ENCODE results near the gene GLB1L2.

GLB1L2 gene

GRCh38 chr11:134406264-134407185, 74.7 kb downstream of the GLB1L2 start:
- DNase-seq: no peak

DNA sequence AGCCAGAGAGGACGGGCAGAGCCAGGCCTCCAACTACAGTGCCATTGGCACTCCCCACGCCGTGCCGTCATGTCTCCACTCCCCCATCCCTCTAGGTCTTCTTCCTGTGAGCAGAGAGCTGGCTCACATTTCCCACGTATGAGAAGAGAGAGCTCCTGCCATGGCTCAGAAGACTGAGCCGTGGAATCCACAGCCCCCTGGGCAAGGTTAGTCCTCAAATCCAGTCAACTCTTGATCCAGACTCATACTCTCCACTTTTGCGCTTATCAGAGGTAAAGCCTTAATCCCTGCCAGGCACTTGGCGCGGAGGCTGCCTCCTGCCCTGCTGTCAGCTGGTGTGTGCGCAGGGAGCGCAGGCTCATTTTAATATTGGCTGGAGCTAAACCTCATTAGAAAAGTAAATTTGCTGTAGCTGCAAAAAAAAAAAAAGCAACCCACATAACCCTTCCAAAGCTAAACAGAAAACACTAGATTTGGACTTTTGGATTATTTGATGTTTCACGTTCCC, 75.6 kb downstream of the GLB1L2 start:
- no peak for DNase-seq

DNA sequence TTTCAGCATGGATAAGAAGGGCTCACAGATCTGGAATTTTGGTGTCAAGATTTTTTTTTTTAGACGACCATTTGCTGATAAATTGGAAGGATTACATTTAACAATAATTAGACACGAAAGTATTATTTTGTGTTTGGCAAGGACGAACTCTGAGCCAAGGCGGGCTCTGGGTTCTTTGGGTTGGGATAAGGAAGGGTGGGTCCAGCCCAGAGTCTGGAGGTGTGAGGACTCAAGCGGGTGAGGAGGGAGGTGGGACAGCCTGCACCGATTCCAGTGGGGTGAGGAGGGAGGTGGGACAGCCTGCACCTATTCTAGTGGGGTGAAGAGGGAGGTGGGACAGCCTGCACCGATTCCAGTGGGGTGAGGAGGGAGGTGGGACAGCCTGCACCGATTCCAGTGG, 76.1 kb downstream of the GLB1L2 start:
- DNase-seq: no peak

DNA sequence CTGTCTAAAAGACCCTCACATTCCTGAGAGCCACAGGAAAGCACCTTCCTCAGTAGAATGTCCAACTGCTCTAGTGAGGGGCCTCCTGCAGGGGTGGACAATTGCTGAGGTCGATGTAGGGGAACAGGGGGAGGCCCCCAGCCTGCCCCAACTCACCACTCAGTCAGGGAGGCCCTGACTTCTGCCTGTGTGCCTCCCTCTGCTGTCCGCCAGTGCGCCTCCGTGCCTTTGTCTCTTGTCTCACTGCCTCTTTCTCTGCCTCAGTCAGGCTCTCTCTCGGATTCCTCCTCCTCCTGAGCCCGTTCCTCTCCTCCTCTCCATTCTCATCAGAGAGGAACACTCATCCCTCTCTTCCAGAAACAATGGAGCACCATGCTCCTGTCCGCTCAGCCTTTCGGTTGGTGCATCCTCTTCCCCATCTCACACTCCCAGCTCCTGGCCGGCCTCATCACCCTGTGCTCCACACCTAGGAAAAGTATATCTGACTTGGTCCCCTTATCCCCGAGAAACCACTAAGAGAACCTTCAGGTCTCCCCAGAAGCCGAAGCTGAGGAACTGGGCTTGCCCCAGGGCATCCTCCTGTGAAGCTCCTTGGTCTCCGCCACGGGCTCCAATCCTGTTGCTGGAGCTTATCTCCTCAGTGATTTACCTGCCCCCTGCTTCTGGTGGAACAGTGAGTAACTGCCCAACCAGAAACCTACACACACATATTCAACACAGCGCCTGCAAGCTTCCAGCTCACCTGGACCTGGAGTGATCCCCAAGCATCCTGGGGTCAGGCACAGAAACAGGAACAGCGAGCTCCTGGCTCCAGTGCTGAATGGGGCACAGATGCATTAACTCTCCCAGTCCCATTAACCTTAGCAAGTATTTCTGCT, 78.0 kb downstream of the GLB1L2 start:
- no peak for DNase-seq

- no peak for DNase-seq
These were observed 79.0 kb downstream of the GLB1L2 start for GRCh38 chr11:134410766-134411165.

- DNase-seq: peak; percentile 58
These were observed 80.6 kb downstream of the GLB1L2 start, which contains the start of gene B3GAT1 for GRCh38 chr11:134412203-134413042. B3GAT1 (minus strand) TSS chr11:134412242; CDS start chr11:134387659, 24,583 bp downstream.

DNA sequence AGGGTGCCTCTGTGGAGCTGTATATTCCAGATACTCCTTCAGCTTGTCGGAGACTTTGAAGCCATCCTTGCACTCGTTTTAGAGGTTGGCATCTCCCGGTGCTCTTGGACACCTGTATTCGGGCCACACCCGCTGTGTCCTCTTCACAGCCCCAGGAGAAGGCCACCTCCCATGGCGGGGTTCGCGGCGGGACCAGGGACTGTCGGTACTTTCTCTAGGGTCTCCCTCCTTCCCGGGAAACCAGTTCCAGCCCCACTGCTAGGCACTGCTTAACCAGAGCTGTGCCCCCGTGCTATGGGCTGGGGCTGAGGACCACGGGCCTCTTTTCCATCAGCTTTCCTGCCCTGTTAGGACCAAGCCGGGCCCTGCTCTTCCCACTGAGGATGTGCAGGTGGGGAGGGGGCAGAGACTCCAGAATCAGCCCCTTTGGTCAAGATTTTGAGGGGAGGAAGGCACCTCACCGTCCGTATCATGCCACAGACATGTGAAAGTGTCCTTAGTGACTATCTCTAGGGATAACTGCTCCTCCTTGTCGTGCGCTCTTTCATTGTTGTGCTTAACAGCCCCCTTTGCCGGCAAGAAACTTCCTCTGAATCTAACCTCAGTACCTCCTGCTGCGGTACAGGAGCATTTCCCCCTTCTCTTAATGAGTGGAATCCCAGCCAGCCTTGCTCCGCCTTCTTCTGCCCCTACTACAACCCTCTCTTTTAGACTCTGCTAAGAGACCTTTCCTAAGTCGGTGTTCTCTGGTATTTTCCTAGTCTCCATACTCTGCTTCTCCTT, 81.4 kb downstream of the GLB1L2 start:
- DNase-seq: no peak

DNA sequence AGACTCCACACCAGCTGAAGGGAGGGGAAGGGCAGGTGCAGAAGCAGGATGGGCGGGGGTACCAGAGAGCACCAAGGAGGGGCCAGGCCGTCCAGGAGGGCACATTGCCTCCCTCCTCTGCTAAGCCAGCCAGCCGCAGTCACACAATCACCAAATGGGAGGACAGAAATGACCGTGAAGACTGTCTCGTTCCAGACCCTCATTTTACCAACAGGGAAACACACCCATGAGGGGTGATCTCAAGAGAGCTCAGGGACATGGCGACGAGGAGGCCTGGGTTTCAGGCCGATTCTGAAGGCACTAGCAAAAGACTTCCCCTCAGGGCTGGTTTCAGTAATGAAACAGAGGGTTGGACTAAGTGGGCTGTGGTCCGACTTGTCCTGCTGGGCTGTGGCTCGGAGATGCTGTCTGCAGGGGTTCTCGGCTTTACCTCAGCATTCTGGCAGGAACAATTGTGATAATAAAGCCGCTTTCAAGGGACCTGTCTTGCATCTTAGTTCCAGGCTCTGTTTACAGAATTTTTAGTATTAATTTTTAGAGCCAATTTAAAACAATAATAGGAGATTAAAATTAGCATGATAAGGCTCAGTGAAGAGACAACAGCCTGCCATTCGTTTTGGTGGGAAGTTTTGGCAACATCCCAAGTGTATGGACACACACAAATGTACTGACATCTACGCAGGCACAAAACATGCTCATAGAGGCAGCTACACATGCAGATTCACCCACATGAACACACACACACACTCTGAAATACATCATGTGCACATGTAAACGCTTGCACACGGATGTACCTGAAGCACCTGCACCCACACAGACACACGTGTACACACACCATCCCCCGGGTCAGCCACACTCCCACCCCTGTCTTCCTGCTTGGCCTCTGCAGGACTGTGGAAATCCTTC, 82.3 kb downstream of the GLB1L2 start:
- DNase-seq: no peak

- no peak for DNase-seq
These were observed 83.3 kb downstream of the GLB1L2 start for GRCh38 chr11:134414766-134415765.

GRCh38 chr11:134416726-134417125, 84.9 kb downstream of the GLB1L2 start:
- no peak for DNase-seq

DNA sequence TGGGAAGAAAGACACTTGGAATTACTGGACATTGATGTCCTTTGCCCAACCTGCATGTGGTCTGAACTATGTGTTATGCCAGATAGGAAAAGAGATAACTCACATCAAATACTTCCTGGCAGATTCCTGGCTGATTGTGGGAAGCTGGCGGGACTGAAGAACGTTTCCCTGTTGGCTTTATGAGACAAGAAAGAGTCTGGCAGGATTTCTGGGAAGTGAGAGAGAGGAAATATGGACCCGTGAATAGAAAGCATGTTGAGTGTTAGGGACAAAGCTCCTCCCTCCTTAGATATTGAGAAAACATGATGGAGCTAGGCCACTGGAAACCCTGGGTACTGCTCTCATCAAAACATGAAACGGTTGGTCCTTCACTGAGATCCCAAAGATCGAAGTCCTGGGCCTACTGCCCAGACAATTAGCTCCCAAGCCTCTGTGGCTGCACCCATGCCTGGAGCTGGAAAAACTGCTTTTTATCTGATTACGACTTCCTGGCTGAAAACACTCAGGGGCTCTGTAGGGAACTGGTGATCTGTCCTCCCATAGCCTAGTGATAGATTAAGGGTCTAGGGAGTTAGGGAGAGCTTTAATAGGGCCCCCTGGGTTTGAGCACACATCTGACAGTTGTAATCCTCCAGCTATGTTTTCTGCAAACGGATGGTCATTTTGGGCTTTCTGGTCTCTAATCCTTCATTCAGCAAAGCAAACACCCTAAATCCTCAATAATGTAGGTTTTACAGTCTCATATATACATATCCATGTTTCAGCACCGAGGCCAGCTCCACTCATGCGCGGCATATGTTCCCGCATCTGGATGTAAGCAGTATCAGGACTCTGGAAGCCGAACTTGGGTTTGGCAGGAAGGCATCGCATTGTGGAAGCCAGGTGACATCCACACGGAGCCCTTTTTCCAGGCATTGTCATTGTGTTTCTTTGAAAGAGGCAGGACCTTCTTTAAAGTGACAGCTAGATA, 86.4 kb downstream of the GLB1L2 start:
- no peak for DNase-seq

- no peak for DNase-seq
These were observed 91.3 kb downstream of the GLB1L2 start for GRCh38 chr11:134423106-134423505.

DNA sequence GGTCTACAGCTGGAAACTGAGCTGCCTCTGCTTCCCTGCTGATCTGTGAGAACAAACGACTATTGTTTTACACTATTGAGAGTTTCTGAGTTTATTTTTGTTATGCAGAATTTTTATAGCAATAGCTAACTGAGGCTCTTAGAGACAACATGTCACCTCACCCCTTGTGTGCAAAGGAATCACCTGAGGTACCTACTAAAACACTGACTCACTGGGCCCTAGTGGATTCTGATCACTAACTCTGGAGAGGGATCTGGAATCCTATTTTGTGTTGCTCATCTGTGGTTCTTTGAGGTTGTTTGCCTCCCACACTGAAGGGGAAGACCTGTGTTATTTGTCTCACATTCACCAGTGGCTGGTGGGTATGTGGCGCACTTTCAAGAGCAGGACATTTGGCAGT, 93.6 kb downstream of the GLB1L2 start:
- no peak for DNase-seq

All from COR-L47 (cell line).